SIG-M5 (cell line): Measurements from ENCODE around the gene MTA1.

Experiments used
- DNase-seq: peaks from one replicate; lab custom pipeline; 2025; lab: John Stamatoyannopoulos, UW

The MTA1 gene

GRCh38 chr14:105487986-105488777 lies 68.6 kb downstream of the MTA1 start:
- no peak for DNase-seq

- no peak for DNase-seq
Measured at GRCh38 chr14:105488781-105489541, 69.3 kb downstream of the MTA1 start.

- peak; percentile 59 for DNase-seq
Measured at GRCh38 chr14:105489542-105490266, 70.1 kb downstream of the MTA1 start.

GRCh38 chr14:105490267-105490571 lies 70.6 kb downstream of the MTA1 start:
- no peak for DNase-seq

- peak; percentile 99 for DNase-seq
Measured at GRCh38 chr14:105490572-105491365, 71.1 kb downstream of the MTA1 start, which contains the start of gene TEDC1. TEDC1 (plus strand) TSS chr14:105491246; CDS start chr14:105491376, 130 bp downstream.

- no peak for DNase-seq
Measured at GRCh38 chr14:105491366-105491973, 71.8 kb downstream of the MTA1 start.

GRCh38 chr14:105492031-105492970 lies 72.7 kb downstream of the MTA1 start:
- no peak for DNase-seq

- no peak for DNase-seq
Measured at GRCh38 chr14:105492971-105493871, 73.6 kb downstream of the MTA1 start.

- DNase-seq = no peak
Measured at GRCh38 chr14:105493921-105494605, 74.4 kb downstream of the MTA1 start.

- no peak for DNase-seq
Measured at GRCh38 chr14:105494606-105494929, 74.9 kb downstream of the MTA1 start.

- no peak for DNase-seq
Measured at GRCh38 chr14:105495101-105495989, 75.7 kb downstream of the MTA1 start.

- DNase-seq = no peak
Measured at GRCh38 chr14:105495990-105496830, 76.6 kb downstream of the MTA1 start.

GRCh38 chr14:105496831-105497591 lies 77.4 kb downstream of the MTA1 start:
- no peak for DNase-seq

GRCh38 chr14:105497671-105498429 lies 78.2 kb downstream of the MTA1 start:
- DNase-seq = no peak
